ENCODE data around the gene CENPC. TPM values are rescaled to one million over a fixed set of nuclear protein-coding genes. Genes with fewer than 3 reads are reported as not detected.

CENPC gene
- polyA plus RNA-seq, 2 of the 4 experiments (the other 2 are of a cell fraction): 5.6 to 9.0 TPM

GRCh38 chr4:67565284-67565683 is 20.0 kb upstream of the CENPC start:
- ChIA-PET CTCF (no interaction called here), POLR2A (no interaction called here)
- Histone ChIP-seq H3K27ac (no peak overlapping the region), H3K9me3 (no peaks in the 10 kb centered on the region), H3K4me2 (no peak overlapping the region), H3K4me3 (no peak overlapping the region), H3K4me1 (no peaks in the 10 kb centered on the region)
- ATAC-seq (no peak), DNase-seq (ENCODE audit: low read depth in 1 of 2, low spot score in 1 of 2) (no peak), FAIRE-seq (no peak)
- TF ChIP-seq ZSCAN20 (CRISPR knock-in tag; IDR thresholded peaks at IDR 0.05) (no peak), EHF (CRISPR knock-in tag; IDR thresholded peaks at IDR 0.05) (no peak), TP53 (CRISPR knock-in tag; IDR thresholded peaks at IDR 0.05) (no peak), RCOR1 (IDR thresholded peaks at IDR 0.05; ENCODE audit: low read depth, low read length) (no peak), BCL3 (IDR thresholded peaks at IDR 0.05) (no peak), PHF8 (IDR thresholded peaks at IDR 0.05; ENCODE audit: borderline replicate concordance, low read depth) (no peak), CBX2 (IDR thresholded peaks at IDR 0.05; ENCODE audit: borderline replicate concordance, low read depth) (no peak), POLR2AphosphoS2 (conservative IDR thresholded peaks at IDR 0.05; ENCODE audit: low read length) (no peak), NFE2L2 (conservative IDR thresholded peaks at IDR 0.05; ENCODE audit: low read length) (no peak), HOXA7 (CRISPR knock-in tag; IDR thresholded peaks at IDR 0.05) (no peak)
- TF ChIP-seq, protein P1, sequence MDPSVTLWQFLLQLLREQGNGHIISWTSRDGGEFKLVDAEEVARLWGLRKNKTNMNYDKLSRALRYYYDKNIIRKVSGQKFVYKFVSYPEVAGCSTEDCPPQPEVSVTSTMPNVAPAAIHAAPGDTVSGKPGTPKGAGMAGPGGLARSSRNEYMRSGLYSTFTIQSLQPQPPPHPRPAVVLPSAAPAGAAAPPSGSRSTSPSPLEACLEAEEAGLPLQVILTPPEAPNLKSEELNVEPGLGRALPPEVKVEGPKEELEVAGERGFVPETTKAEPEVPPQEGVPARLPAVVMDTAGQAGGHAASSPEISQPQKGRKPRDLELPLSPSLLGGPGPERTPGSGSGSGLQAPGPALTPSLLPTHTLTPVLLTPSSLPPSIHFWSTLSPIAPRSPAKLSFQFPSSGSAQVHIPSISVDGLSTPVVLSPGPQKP (IDR thresholded peaks at IDR 0.05; ENCODE audit: low read depth, low read length): no peak
- TF ChIP-seq, protein P2, sequence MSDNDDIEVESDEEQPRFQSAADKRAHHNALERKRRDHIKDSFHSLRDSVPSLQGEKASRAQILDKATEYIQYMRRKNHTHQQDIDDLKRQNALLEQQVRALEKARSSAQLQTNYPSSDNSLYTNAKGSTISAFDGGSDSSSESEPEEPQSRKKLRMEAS (IDR thresholded peaks at IDR 0.05): no peak

GRCh38 chr4:67558493-67558892 is 13.2 kb upstream of the CENPC start, which contains the start of gene STAP1:
STAP1 (plus strand) TSS chr4:67558727; CDS start chr4:67558810, 83 bp downstream.
- H3K4me1 ChIP-seq: no peaks in the 10 kb centered on the region
- ATAC-seq (no peak), DNase-seq (ENCODE audit: low read depth in 1 of 2, low spot score in 1 of 2) (no peak), FAIRE-seq (no peak)
- no peak within 1 kb of the TSS for H3K27ac ChIP-seq
- CTCF ChIA-PET: no interaction called here
- WGBS (ENCODE audit: missing lambda C conversion rate): 66% methylated on average over 4 of the region's 4 CpGs
- POLR2A ChIA-PET: no interaction called here
- TF ChIP-seq RNF2 (IDR thresholded peaks at IDR 0.05; ENCODE audit: borderline replicate concordance, low read depth) (no peak), POLR2AphosphoS2 (conservative IDR thresholded peaks at IDR 0.05; ENCODE audit: low read length) (no peak), KDM5A (IDR thresholded peaks at IDR 0.05) (no peak), RFX5 (IDR thresholded peaks at IDR 0.05) (no peak), JUNB (IDR thresholded peaks at IDR 0.05) (no peak), MAFK (IDR thresholded peaks at IDR 0.05; ENCODE audit: partially characterized antibody) (no peak), EHF (CRISPR knock-in tag; IDR thresholded peaks at IDR 0.05) (no peak), CHD4 (IDR thresholded peaks at IDR 0.05; ENCODE audit: borderline replicate concordance) (no peak), BHLHE40 (IDR thresholded peaks at IDR 0.05; ENCODE audit: low read depth, low read length) (no peak), CHD2 (IDR thresholded peaks at IDR 0.05; ENCODE audit: low read length, partially characterized antibody) (no peak), HOXB5 (CRISPR knock-in tag; IDR thresholded peaks at IDR 0.05) (no peak), RARB (CRISPR knock-in tag; IDR thresholded peaks at IDR 0.05) (no peak), KDM1A (IDR thresholded peaks at IDR 0.05; ENCODE audit: low read depth) (no peak), TP53 (CRISPR knock-in tag; IDR thresholded peaks at IDR 0.05) (no peak), CEBPB (IDR thresholded peaks at IDR 0.05) (no peak), SMC3 (IDR thresholded peaks at IDR 0.05) (no peak), ZC3H11A (IDR thresholded peaks at IDR 0.05) (no peak)
- TF ChIP-seq, protein P1 (IDR thresholded peaks at IDR 0.05; ENCODE audit: low read depth, low read length): no peak
- TF ChIP-seq, protein P3, sequence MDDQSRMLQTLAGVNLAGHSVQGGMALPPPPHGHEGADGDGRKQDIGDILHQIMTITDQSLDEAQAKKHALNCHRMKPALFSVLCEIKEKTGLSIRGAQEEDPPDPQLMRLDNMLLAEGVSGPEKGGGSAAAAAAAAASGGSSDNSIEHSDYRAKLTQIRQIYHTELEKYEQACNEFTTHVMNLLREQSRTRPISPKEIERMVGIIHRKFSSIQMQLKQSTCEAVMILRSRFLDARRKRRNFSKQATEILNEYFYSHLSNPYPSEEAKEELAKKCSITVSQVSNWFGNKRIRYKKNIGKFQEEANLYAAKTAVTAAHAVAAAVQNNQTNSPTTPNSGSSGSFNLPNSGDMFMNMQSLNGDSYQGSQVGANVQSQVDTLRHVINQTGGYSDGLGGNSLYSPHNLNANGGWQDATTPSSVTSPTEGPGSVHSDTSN (IDR thresholded peaks at IDR 0.05): no peak
- H3K4me2 ChIP-seq: no peak within 1 kb of the TSS
- H3K9me3 ChIP-seq: no peaks in the 10 kb centered on the region
- H3K4me3 ChIP-seq: no peak within 1 kb of the TSS

Data from A549 (cell line).